ENCODE results near the gene GAB2.

DNA sequence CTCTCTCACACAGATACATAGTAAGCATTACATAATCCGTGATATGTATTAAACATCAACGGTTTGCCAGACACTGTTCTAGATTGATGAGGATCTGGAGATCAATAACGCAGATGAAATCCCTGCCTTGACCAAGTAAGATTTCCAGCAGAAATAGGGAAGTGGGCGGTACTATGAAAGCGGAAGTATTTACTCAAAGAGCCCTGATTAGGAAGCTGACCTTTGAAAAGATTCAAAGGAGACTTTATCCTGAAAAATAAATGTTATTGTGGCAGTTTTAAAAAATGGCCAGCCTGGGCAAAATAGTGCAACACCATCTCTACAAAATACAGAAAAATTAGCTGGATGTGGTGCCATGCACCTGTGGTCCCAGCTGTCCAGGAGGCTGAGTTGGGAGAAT lies 26.8 kb downstream of the GAB2 start:
- TF ChIP-seq, protein P1, sequence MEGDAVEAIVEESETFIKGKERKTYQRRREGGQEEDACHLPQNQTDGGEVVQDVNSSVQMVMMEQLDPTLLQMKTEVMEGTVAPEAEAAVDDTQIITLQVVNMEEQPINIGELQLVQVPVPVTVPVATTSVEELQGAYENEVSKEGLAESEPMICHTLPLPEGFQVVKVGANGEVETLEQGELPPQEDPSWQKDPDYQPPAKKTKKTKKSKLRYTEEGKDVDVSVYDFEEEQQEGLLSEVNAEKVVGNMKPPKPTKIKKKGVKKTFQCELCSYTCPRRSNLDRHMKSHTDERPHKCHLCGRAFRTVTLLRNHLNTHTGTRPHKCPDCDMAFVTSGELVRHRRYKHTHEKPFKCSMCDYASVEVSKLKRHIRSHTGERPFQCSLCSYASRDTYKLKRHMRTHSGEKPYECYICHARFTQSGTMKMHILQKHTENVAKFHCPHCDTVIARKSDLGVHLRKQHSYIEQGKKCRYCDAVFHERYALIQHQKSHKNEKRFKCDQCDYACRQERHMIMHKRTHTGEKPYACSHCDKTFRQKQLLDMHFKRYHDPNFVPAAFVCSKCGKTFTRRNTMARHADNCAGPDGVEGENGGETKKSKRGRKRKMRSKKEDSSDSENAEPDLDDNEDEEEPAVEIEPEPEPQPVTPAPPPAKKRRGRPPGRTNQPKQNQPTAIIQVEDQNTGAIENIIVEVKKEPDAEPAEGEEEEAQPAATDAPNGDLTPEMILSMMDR (conservative IDR thresholded peaks at IDR 0.05; ENCODE audit: low read length), result no peak
- TF ChIP-seq EZH2phosphoT487 (IDR thresholded peaks at IDR 0.05; ENCODE audit: borderline replicate concordance, low read depth, low read length), result no peak
